Activated B cell treated with CpG ODN at 0.5 μM for 24 hours (primary cell): Measurements from ENCODE around the gene ERV3-1. TPM values are rescaled to one million over a fixed set of nuclear protein-coding genes. Genes with fewer than 3 reads are reported as not detected.

Experiments
- ATAC-seq: fragments of 200-7000 bp; cut with Tn5 transposase; one replicate; pipeline ENCODE4 v1.10.0; 2021; ENCODE audit warnings: low read depth, mild to moderate bottlenecking, moderate library complexity
- CTCF ChIA-PET: fragments of 350-600 bp; sonication (Branson Sonifier 250); formaldehyde crosslinking; loops from one replicate; lab custom pipeline; 2021; ENCODE audit warnings: antibody characterized with exemption; lab: Charles Lee
- POLR2A ChIA-PET: fragments of 350-600 bp; sonication (Branson Sonifier 250); formaldehyde crosslinking; loops from one replicate; lab custom pipeline; 2021; ENCODE audit warnings: antibody characterized with exemption; lab: Charles Lee
- DNase-seq: peaks from one replicate; pipeline ENCODE4 v3.0.0; 2022
- H3K27ac Mint-ChIP-seq: one replicate; pipeline ENCODE4 v1.8.0; 2020; ENCODE audit warnings: mixed read lengths
- H3K27me3 Mint-ChIP-seq: one replicate; pipeline ENCODE4 v1.8.0; 2021; ENCODE audit warnings: mixed read lengths
- H3K36me3 Mint-ChIP-seq: one replicate; pipeline ENCODE4 v1.8.0; 2021; ENCODE audit warnings: low read depth, mixed read lengths
- H3K4me1 Mint-ChIP-seq: one replicate; pipeline ENCODE4 v1.8.0; 2021; ENCODE audit warnings: mixed read lengths
- H3K4me3 Mint-ChIP-seq: one replicate; pipeline ENCODE4 v1.8.0; 2020; ENCODE audit warnings: mild to moderate bottlenecking, mixed read lengths
- H3K9me3 Mint-ChIP-seq: one replicate; pipeline ENCODE4 v1.8.0; 2020; ENCODE audit warnings: mixed read lengths
- intact Hi-C: fragments of 100-400 bp; cut with micrococcal nuclease; formaldehyde crosslinking; loops from one replicate; pipeline ENCODE4 v1.15.1; 2024
- total RNA-seq: library from RNA; stranded (reverse); gene quantifications from 2 replicates; pipeline ENCODE4 v1.2.3, GENCODE V29; 2022
- TF ChIP-seq, protein P1 (sequence below): fragments of 200-600 bp; IDR thresholded peaks from one replicate; pipeline ENCODE4 v1.8.0; 2022; ENCODE audit warnings: antibody characterized with exemption, mild to moderate bottlenecking

Gene ERV3-1
- total RNA-seq, 1 donor from 2014 or later, result 24.8 TPM

DNA sequence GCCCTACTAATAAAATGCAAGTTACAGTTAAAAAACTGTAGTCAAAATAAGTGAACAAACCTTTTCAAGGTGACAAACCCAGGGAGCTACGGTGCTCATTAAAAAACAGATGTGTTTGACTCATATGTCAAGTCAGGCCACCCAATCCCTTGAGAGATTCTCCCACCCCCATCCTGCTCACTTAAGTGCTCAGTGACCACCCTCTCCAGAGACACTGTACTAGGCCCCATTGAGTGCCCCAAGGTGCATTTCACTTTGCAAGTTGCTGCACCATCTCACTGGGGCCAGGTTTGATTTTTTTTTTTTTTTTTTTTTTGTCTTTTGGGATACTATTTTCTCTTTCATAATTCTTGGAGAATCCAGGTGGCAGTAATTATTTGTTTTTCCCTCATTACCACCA lies 1.9 kb downstream of the ERV3-1 start:
- CTCF ChIA-PET, result no interaction called here
- TF ChIP-seq, protein P1, sequence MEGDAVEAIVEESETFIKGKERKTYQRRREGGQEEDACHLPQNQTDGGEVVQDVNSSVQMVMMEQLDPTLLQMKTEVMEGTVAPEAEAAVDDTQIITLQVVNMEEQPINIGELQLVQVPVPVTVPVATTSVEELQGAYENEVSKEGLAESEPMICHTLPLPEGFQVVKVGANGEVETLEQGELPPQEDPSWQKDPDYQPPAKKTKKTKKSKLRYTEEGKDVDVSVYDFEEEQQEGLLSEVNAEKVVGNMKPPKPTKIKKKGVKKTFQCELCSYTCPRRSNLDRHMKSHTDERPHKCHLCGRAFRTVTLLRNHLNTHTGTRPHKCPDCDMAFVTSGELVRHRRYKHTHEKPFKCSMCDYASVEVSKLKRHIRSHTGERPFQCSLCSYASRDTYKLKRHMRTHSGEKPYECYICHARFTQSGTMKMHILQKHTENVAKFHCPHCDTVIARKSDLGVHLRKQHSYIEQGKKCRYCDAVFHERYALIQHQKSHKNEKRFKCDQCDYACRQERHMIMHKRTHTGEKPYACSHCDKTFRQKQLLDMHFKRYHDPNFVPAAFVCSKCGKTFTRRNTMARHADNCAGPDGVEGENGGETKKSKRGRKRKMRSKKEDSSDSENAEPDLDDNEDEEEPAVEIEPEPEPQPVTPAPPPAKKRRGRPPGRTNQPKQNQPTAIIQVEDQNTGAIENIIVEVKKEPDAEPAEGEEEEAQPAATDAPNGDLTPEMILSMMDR, result no peak
- Mint-ChIP-seq H3K27ac (peak overlapping the region; percentile 95), H3K4me1 (peaks cover 62% of the 10 kb centered on the region), H3K36me3 (peaks cover 46% of the 10 kb centered on the region), H3K4me3 (peak overlapping the region; percentile 98), H3K9me3 (peaks cover 19% of the 10 kb centered on the region), H3K27me3 (no peaks in the 10 kb centered on the region)
- DNase-seq (no peak), ATAC-seq (no peak)
- POLR2A ChIA-PET, result interaction anchor here (0.7 to 4.2 kb wide), 3 partner anchors 22 to 441 kb away, joined by 3 to 20 read pairs (median 5); partner anchors contain the start of genes ZNF107 and ZNF680
- intact Hi-C loops, result no loop called here

DNA sequence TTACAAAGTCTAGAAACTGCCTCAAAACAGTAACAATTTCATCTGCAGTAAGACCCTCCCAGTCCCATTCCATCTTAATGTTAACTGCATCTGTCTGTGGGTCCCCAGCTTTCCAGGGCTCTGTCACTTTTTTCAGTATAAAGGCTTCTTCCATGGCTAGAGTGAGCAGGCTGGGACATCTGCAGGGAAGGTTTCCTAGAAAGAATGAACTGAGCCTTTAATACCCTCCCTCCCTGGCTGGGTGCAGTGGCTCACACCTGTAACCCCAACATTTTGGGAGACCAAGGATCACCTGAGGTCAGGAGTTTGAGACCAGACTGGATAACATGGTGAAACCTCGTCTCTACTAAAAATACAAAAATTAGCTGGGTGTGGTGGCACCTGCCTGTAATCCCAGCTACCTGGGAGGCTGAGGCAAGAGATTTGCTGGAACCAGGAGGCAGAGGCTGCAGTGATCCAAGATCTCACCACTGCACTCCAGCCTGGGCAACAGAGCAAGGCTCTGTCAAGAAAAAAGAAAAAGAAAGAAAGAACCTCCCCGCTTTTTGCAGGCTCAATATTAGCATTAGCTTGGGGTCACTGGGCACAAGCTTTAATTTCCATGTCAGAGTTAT lies 3.4 kb downstream of the ERV3-1 start:
- ChIA-PET CTCF (no interaction called here), POLR2A (interaction anchor here (0.5 kb wide), 1 partner anchor 19 kb away, joined by 6 read pairs; no protein-coding TSS in a partner anchor)
- H3K9me3 Mint-ChIP-seq, result peaks cover 33% of the 10 kb centered on the region
- H3K4me1 Mint-ChIP-seq, result peaks cover 77% of the 10 kb centered on the region
- H3K27ac Mint-ChIP-seq, result peak overlapping the region; percentile 95
- no peak for DNase-seq
- ATAC-seq, result no peak
- intact Hi-C loops, result no loop called here
- TF ChIP-seq, protein P1, result no peak
- H3K27me3 Mint-ChIP-seq, result no peaks in the 10 kb centered on the region
- peaks cover 61% of the 10 kb centered on the region for H3K36me3 Mint-ChIP-seq
- H3K4me3 Mint-ChIP-seq, result no peak overlapping the region

DNA sequence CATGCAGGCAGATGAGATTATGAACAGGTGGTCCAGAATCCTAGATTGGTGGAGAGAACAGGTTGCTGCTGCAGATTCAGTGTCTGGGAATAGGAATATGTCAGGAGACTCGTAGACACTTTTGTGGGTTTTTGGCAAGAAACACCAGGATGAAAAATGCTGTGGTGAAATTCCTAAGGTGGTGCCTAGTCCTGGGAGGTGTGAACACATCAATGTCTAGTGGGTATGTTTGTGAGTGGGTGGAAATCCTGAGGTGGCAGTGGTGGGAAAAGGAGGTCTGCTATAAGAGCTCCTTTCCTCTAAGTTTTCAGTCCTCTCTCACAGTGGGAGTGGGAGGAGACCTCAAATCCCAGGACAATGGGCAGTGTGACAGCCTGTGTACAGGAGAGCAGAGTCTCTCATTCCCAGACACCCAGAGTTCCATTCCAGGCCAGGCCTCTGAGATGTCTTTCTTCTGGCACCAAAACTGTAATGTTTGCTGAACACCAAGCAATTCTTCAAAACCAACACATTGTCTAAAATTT lies 5.1 kb downstream of the ERV3-1 start:
- no peaks in the 10 kb centered on the region for H3K27me3 Mint-ChIP-seq
- POLR2A ChIA-PET, result no interaction called here
- H3K36me3 Mint-ChIP-seq, result peaks cover 74% of the 10 kb centered on the region
- peak overlapping the region; percentile 57 for H3K27ac Mint-ChIP-seq
- H3K9me3 Mint-ChIP-seq, result peaks cover 47% of the 10 kb centered on the region
- CTCF ChIA-PET, result no interaction called here
- ATAC-seq (no peak), DNase-seq (no peak)
- intact Hi-C loops, result no loop called here
- TF ChIP-seq, protein P1, result no peak
- H3K4me3 Mint-ChIP-seq, result no peak overlapping the region
- H3K4me1 Mint-ChIP-seq, result peaks cover 68% of the 10 kb centered on the region

DNA sequence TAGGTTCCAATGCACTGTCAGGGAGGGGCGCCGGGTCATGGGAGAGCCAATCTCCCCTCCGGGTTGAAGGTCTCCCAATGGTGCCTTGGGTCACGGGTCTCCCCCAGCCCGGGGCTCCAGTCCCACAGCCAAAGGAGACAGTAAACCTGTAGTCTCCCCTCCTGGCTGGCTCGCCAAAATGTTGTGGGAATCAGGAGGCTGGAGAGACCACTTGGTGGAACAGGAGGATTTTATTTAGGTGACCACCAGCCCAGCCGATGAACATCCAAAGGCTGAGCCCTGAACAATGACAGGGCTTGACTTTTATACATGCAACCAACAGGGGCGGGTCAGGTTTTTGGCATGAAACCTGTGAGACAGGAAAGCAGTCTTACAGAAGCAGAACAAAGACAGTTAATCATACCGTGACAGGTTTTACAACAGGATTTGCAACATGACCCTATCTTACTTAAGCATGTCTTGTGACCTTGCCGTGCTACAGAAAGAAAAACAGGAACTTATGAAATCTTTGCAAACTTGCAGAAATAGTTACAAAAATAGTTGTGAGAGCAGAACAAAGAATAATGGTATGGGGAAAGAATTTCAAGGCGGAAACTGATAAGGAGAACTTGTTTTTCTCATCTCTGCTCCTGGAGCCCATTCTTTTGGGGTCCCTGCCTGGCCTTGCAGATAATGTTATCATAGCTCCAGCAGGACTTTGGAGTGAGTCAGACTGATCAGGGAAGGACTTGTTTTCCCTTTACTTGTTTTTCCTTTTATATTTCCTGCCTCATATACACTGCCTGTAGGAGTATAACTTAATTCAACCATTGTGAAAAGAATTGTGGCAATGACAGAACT lies 7.1 kb downstream of the ERV3-1 start:
- TF ChIP-seq, protein P1, result no peak
- no peak for DNase-seq

DNA sequence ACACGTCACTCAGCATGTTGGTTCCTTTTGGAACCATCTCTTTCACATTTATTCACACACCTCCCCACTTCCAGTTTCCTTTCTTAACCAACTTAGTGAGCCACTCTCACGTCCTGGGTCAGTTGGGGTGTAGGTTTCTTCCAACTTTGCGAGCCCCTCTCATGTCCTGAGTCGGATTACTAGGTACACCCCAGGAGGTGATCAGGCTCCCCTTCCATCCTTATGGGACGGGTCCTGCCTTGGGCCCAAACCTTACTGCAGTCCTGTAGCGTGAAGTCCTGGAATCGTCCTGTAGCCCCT lies 7.7 kb downstream of the ERV3-1 start:
- H3K27me3 Mint-ChIP-seq, result no peaks in the 10 kb centered on the region
- peak overlapping the region; percentile 31 for H3K27ac Mint-ChIP-seq
- DNase-seq (no peak), ATAC-seq (no peak)
- H3K9me3 Mint-ChIP-seq, result peaks cover 54% of the 10 kb centered on the region
- POLR2A ChIA-PET, result no interaction called here
- H3K4me3 Mint-ChIP-seq, result no peak overlapping the region
- intact Hi-C loops, result no loop called here
- H3K36me3 Mint-ChIP-seq, result peaks cover 68% of the 10 kb centered on the region
- TF ChIP-seq, protein P1, result no peak
- H3K4me1 Mint-ChIP-seq, result peaks cover 47% of the 10 kb centered on the region
- CTCF ChIA-PET, result no interaction called here

More for the DNA sequence above, 7.1 kb downstream of the ERV3-1 start:
- H3K9me3 Mint-ChIP-seq, result peaks cover 54% of the 10 kb centered on the region
- peaks cover 70% of the 10 kb centered on the region for H3K36me3 Mint-ChIP-seq
- POLR2A ChIA-PET, result no interaction called here
- peak overlapping the region; percentile 3 for H3K4me3 Mint-ChIP-seq
- peak; percentile 86 for ATAC-seq
- peak overlapping the region; percentile 31 for H3K27ac Mint-ChIP-seq
- peaks cover 52% of the 10 kb centered on the region for H3K4me1 Mint-ChIP-seq
- intact Hi-C loops, result no loop called here
- no peaks in the 10 kb centered on the region for H3K27me3 Mint-ChIP-seq
- CTCF ChIA-PET, result no interaction called here
